A673 (cell line): Measurements from ENCODE around the gene TRAF5. TPM values are rescaled to one million over a fixed set of nuclear protein-coding genes. Genes with fewer than 3 reads are reported as not detected.
A peak's percentile ranks its signal among the peaks of the same experiment; 100 is the strongest.

Experiments
- Bru-seq: library from RNA; stranded (reverse); fragments of 400-500 nt; gene quantifications from one replicate; lab custom pipeline; 2021; lab: Mats Ljungman, UMichigan
- BruChase-seq, 2 experiments: library from RNA; stranded (reverse); fragments of 400-500 nt; gene quantifications; one replicate each; lab custom pipeline; 2021; lab: Mats Ljungman, UMichigan
- BruUV-seq: library from RNA; stranded (reverse); fragments of 400-500 nt; replicated peaks from 2 replicates; lab custom pipeline; 2021; lab: Mats Ljungman, UMichigan
- CTCF ChIA-PET: fragments of 300-600 bp; sonication (Branson Sonifier 250); formaldehyde crosslinking; loops from one replicate; lab custom pipeline; 2022; ENCODE audit warnings: antibody characterized with exemption; lab: Charles Lee
- POLR2A ChIA-PET: fragments of 300-600 bp; sonication (Branson Sonifier 250); formaldehyde crosslinking; loops from one replicate; lab custom pipeline; 2022; ENCODE audit warnings: antibody characterized with exemption; ENCODE audit not compliant: low non-redundant PET; lab: Charles Lee
- DNase-seq: peaks from one replicate; pipeline ENCODE4 v3.0.0-alpha.2; 2015; ENCODE audit warnings: low spot score
- H3K27ac ChIP-seq: fragments of 200-600 bp; sonication (generic); 2 replicates; pipeline ENCODE4 v1.5.1; 2016; ENCODE audit warnings: mixed run types, low read depth, mild to moderate bottlenecking, mixed read lengths, antibody characterized with exemption, low read length; ENCODE audit not compliant: poor library complexity, severe bottlenecking
- H3K27me3 ChIP-seq: fragments of 200-600 bp; sonication (generic); replicated peaks from 2 replicates; pipeline ENCODE4 v1.6.1; 2017; ENCODE audit warnings: mixed run types, low read depth, mild to moderate bottlenecking, mixed read lengths, antibody characterized with exemption, low read length; ENCODE audit not compliant: insufficient read depth, poor library complexity
- H3K36me3 ChIP-seq: fragments of 200-600 bp; sonication (generic); 2 replicates; pipeline ENCODE4 v1.6.1; 2016; ENCODE audit warnings: mixed run types, mild to moderate bottlenecking, mixed read lengths, antibody characterized with exemption, low read length; ENCODE audit not compliant: insufficient read depth, poor library complexity, severe bottlenecking
- H3K4me1 ChIP-seq: fragments of 200-600 bp; sonication (generic); 2 replicates; pipeline ENCODE4 v1.6.1; 2017; ENCODE audit warnings: mixed run types, mild to moderate bottlenecking, mixed read lengths, antibody characterized with exemption, low read length; ENCODE audit not compliant: insufficient read depth, poor library complexity, severe bottlenecking
- H3K4me3 ChIP-seq: fragments of 200-600 bp; sonication (generic); 2 replicates; pipeline ENCODE4 v1.5.1; 2016; ENCODE audit warnings: low read depth, mixed run types, mild to moderate bottlenecking, mixed read lengths, low read length; ENCODE audit not compliant: poor library complexity, severe bottlenecking
- H3K9me3 ChIP-seq: fragments of 200-600 bp; sonication (generic); 2 replicates; pipeline ENCODE4 v1.6.1; 2016; ENCODE audit warnings: mixed run types, low read depth, mild to moderate bottlenecking, mixed read lengths, antibody characterized with exemption, low read length; ENCODE audit not compliant: poor library complexity, severe bottlenecking
- EZH2 ChIP-seq: fragments of 200-600 bp; sonication (generic); IDR thresholded peaks from 2 replicates; pipeline ENCODE4 v1.6.1; 2017; ENCODE audit warnings: borderline replicate concordance, low read depth, mild to moderate bottlenecking, mixed read lengths, antibody characterized with exemption, low read length; ENCODE audit not compliant: poor library complexity, severe bottlenecking
- intact Hi-C: fragments of 100-400 bp; cut with micrococcal nuclease; formaldehyde crosslinking; loops from one replicate; pipeline ENCODE4 v1.10.0; 2022; ENCODE audit not compliant: unreplicated experiment
- long read RNA-seq: library from polyadenylated mRNA; stranded (forward); transcript quantifications from one replicate; pipeline ENCODE4 v2.0.0, GENCODE V29; 2022
- total RNA-seq: library from RNA; stranded (reverse); gene quantifications from 2 replicates; pipeline ENCODE4 v1.2.3, GENCODE V29; 2021
- TF ChIP-seq, protein P1 (sequence below): fragments of 300-800, 200-600 bp; sonication (generic); conservative IDR thresholded peaks from 2 replicates; pipeline ENCODE4 v1.5.1; 2017; ENCODE audit warnings: low read depth, mild to moderate bottlenecking, antibody characterized with exemption, low read length, moderate library complexity, mixed read lengths

TRAF5 gene, protein sequence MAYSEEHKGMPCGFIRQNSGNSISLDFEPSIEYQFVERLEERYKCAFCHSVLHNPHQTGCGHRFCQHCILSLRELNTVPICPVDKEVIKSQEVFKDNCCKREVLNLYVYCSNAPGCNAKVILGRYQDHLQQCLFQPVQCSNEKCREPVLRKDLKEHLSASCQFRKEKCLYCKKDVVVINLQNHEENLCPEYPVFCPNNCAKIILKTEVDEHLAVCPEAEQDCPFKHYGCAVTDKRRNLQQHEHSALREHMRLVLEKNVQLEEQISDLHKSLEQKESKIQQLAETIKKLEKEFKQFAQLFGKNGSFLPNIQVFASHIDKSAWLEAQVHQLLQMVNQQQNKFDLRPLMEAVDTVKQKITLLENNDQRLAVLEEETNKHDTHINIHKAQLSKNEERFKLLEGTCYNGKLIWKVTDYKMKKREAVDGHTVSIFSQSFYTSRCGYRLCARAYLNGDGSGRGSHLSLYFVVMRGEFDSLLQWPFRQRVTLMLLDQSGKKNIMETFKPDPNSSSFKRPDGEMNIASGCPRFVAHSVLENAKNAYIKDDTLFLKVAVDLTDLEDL
- total RNA-seq (7.1 and 8.7 TPM in 2 replicates), Bru-seq, nascent RNA (percentile 62 among the genes with signal in this experiment), BruChase-seq, experiment 1, labeled RNA remaining after a 2-hour chase (percentile 65 among the genes with signal in this experiment), BruChase-seq, experiment 2, labeled RNA remaining after a 6-hour chase (percentile 56 among the genes with signal in this experiment)
- long read RNA-seq, partial matches to known transcripts: 1 of 9 reads
- long read RNA-seq, other reads (novel, unspliced or antisense): 4 of 9 reads

DNA sequence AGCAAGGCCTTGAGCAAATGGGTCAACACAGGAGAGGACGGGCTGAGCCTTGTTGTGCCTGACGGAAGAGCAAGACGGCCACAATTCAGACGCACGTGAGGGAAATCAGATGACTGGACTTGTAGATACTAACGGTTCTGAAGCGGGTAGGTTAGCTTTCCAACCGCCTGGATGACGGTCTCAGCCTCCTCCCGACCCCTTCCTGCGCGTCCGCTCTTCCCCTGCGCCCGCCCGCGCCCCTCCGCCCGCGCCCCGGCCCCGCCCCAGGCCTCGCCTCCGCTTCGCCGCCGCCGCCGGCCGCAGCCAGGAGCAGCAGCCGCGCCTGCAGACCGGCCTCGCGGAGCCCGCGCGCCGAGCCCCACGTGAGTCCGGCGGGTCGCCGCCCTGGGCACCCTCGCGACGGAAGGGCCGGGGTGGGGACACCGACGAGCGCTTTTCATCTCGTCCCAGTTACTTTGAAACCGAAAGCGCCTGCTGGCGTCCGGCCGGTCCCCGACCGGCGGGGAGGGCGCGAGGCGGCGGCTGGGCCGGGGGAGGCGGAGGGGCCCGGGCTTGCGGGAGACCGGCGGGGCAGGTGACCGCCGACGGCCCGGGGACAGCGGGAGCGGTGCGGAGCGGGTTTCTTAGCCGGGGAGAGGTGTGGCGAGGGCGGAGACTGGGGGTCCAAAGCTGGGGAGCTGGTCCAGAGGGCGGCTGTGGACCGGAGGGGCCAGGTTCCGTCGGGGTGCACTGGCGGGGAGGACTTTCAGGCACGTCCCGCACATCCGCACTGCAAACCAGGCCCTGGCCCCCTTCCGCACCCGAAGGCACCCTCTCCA is at the start of gene TRAF5:
Gene TRAF5, plus strand, starts transcription at position 306 of the 818 bp plus-strand sequence. CDS start 26,407 bp downstream, outside the sequence.
- intact Hi-C loops: no loop called here
- POLR2A ChIA-PET: no interaction called here
- peak within 1 kb of the TSS; percentile 63 for H3K27ac ChIP-seq

DNA sequence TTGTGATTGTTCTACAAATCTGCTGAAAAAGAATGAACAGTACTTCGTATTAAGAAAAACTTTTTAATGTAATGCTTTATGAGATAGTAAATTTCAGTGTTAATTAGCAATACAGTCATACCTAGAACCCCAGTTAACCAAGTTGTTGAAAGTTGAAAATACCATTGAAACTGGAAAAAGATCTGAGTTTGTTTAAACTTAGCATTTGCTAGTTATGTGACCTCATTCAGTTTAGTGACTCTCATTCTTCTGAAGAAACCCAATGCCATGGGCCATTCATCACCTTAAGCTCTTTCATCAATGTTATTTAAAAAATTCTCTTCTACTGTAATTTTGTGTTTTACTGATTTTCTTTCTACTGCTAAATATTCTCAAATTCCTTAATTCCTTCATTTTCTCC is 47.3 kb upstream of the TRAF5 start:
- Histone ChIP-seq H3K27ac (no peak overlapping the region), H3K4me3 (no peak overlapping the region), H3K36me3 (peaks cover 40% of the 10 kb centered on the region), H3K27me3 (no peaks in the 10 kb centered on the region), H3K9me3 (no peaks in the 10 kb centered on the region), H3K4me1 (peaks cover 3% of the 10 kb centered on the region)
- no TSS peak for BruUV-seq
- CTCF ChIA-PET: no interaction called here
- TF ChIP-seq, protein P1, sequence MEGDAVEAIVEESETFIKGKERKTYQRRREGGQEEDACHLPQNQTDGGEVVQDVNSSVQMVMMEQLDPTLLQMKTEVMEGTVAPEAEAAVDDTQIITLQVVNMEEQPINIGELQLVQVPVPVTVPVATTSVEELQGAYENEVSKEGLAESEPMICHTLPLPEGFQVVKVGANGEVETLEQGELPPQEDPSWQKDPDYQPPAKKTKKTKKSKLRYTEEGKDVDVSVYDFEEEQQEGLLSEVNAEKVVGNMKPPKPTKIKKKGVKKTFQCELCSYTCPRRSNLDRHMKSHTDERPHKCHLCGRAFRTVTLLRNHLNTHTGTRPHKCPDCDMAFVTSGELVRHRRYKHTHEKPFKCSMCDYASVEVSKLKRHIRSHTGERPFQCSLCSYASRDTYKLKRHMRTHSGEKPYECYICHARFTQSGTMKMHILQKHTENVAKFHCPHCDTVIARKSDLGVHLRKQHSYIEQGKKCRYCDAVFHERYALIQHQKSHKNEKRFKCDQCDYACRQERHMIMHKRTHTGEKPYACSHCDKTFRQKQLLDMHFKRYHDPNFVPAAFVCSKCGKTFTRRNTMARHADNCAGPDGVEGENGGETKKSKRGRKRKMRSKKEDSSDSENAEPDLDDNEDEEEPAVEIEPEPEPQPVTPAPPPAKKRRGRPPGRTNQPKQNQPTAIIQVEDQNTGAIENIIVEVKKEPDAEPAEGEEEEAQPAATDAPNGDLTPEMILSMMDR: no peak
- no peak for TF ChIP-seq EZH2
- DNase-seq: no peak
- intact Hi-C loops: no loop called here
- POLR2A ChIA-PET: no interaction called here

More for the DNA sequence above, at the start of gene TRAF5:
- Histone ChIP-seq H3K36me3 (no peaks in the 10 kb centered on the region), H3K27me3 (no peaks in the 10 kb centered on the region), H3K4me3 (peak within 1 kb of the TSS; percentile 72), H3K4me1 (no peaks in the 10 kb centered on the region), H3K9me3 (no peaks in the 10 kb centered on the region)
- CTCF ChIA-PET: interaction anchor here (0.6 kb wide), 1 partner anchor 74 kb away, joined by 3 read pairs; no protein-coding TSS in a partner anchor
- peak; percentile 54 for DNase-seq
- TF ChIP-seq, protein P1: no peak
- TF ChIP-seq EZH2: no peak
- BruUV-seq: no TSS peak

DNA sequence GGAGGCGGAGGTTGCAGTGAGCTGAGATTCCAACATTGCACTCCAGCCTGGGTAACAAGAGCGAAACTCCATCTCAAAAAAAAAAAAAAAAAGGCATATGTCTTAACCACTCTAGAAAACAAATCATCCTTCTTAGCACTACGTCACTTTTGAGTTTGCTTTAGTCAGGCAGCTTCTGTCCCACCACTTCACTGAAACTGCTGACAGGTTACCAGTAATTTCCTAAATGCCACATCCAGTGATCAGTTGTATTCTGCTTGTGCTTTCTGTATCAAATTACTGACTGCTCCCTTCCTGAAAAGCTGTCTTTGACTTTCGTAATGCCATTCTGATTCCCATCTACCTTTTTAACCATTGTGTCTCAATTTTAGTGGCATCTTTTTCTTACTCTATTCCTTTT is 45.7 kb upstream of the TRAF5 start:
- intact Hi-C loops: no loop called here
- no peaks in the 10 kb centered on the region for H3K27me3 ChIP-seq
- ChIA-PET POLR2A (no interaction called here), CTCF (no interaction called here)
- no peak overlapping the region for H3K27ac ChIP-seq
- no peaks in the 10 kb centered on the region for H3K9me3 ChIP-seq
- no peak for DNase-seq
- H3K4me3 ChIP-seq: no peak overlapping the region
- BruUV-seq: no TSS peak
- H3K4me1 ChIP-seq: peaks cover 3% of the 10 kb centered on the region
- TF ChIP-seq, protein P1: no peak
- TF ChIP-seq EZH2: no peak
- H3K36me3 ChIP-seq: peaks cover 37% of the 10 kb centered on the region
